Vagina (tissue), 2 donors: ENCODE measurements around the gene ANO9. TPM values are rescaled to one million over a fixed set of nuclear protein-coding genes. Genes with fewer than 3 reads are reported as not detected.

ENCODE experiments used
- DNase-seq, 2 donors: peaks; one replicate each; pipeline ENCODE4 v3.0.0-alpha.2; 2017; ENCODE audit errors: extremely low spot score in 2 of 2
- H3K27ac ChIP-seq: fragments of 200-600 bp; sonication (generic); one replicate; pipeline ENCODE4 v1.5.1; 2019
- H3K27me3 ChIP-seq: fragments of 200-600 bp; sonication (generic); one replicate; pipeline ENCODE4 v1.5.1; 2019
- H3K36me3 ChIP-seq, 2 donors: fragments of 200-600 bp; sonication (generic); one replicate each; pipeline ENCODE4 v1.5.1; 2017 to 2019
- H3K4me1 ChIP-seq: fragments of 200-600 bp; sonication (generic); one replicate; pipeline ENCODE4 v1.5.1; 2019
- H3K4me3 ChIP-seq, 2 donors: fragments of 200-600 bp; sonication (generic); 1 replicate in 1 of 2; 2 replicates in 1 of 2; pipeline ENCODE4 v1.5.1; 2016 to 2019
- H3K9me3 ChIP-seq: fragments of 200-600 bp; sonication (generic); one replicate; pipeline ENCODE4 v1.5.1; 2019
- POLR2A ChIP-seq, 2 donors: fragments of 450-650 bp; IDR thresholded peaks; one replicate each; pipeline ENCODE4 v1.6.1; 2017; ENCODE audit warnings: antibody characterized with exemption in 2 of 2, mild to moderate bottlenecking in 2 of 2, moderate library complexity in 2 of 2
- POLR2AphosphoS5 ChIP-seq, 2 donors: sonication (generic); formaldehyde crosslinking; IDR thresholded peaks; one replicate each; pipeline ENCODE4 v1.9.0; 2017; ENCODE audit warnings: antibody characterized with exemption in 2 of 2, mild to moderate bottlenecking in 2 of 2, low read depth in 1 of 2; ENCODE audit not compliant: insufficient read depth in 1 of 2
- intact Hi-C: fragments of 100-400 bp; cut with DNase I; formaldehyde crosslinking; loops from one replicate; pipeline ENCODE4 v1.15.1; 2023
- total RNA-seq: library from RNA; depleted of rRNA; stranded (reverse); fragments of >200 nt; gene quantifications from one replicate; pipeline ENCODE4 v1.2.3, GENCODE V29; 2016
- TF ChIP-seq, protein P1 (sequence below), 3 experiments: fragments of 450-650 bp in 2 of 3; fragments of 200-600 bp in 1 of 3; sonication (generic) in 1 of 3; IDR thresholded peaks; one replicate each; pipeline ENCODE4 v1.5.1; 2017 to 2019; ENCODE audit warnings: antibody characterized with exemption in 3 of 3, mild to moderate bottlenecking in 2 of 3, moderate library complexity in 2 of 3

ANO9 gene
- total RNA-seq, 1 donor from 2014 or later = 12.0 TPM

- no peaks in the 10 kb centered on the region for H3K27me3 ChIP-seq
- no peak overlapping the region for H3K27ac ChIP-seq
- H3K9me3 ChIP-seq = no peaks in the 10 kb centered on the region
- no peaks in the 10 kb centered on the region for H3K4me1 ChIP-seq
- no peak for DNase-seq
- no peaks in the 10 kb centered on the region for H3K36me3 ChIP-seq
- no peak overlapping the region for H3K4me3 ChIP-seq
- no peak for TF ChIP-seq POLR2A (IDR thresholded peaks at IDR 0.05)
- TF ChIP-seq POLR2AphosphoS5 (IDR thresholded peaks at IDR 0.05; ENCODE audit: insufficient read depth in 1 of 2, low read depth in 1 of 2) = no peak
- TF ChIP-seq, protein P1, sequence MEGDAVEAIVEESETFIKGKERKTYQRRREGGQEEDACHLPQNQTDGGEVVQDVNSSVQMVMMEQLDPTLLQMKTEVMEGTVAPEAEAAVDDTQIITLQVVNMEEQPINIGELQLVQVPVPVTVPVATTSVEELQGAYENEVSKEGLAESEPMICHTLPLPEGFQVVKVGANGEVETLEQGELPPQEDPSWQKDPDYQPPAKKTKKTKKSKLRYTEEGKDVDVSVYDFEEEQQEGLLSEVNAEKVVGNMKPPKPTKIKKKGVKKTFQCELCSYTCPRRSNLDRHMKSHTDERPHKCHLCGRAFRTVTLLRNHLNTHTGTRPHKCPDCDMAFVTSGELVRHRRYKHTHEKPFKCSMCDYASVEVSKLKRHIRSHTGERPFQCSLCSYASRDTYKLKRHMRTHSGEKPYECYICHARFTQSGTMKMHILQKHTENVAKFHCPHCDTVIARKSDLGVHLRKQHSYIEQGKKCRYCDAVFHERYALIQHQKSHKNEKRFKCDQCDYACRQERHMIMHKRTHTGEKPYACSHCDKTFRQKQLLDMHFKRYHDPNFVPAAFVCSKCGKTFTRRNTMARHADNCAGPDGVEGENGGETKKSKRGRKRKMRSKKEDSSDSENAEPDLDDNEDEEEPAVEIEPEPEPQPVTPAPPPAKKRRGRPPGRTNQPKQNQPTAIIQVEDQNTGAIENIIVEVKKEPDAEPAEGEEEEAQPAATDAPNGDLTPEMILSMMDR (IDR thresholded peaks at IDR 0.05) = no peak
- intact Hi-C loops = no loop called here
Measured at GRCh38 chr11:377174-377865, 64.5 kb downstream of the ANO9 start.

GRCh38 chr11:376531-377173, 65.2 kb downstream of the ANO9 start:
- DNase-seq = no peak
- Histone ChIP-seq H3K4me3 (no peak overlapping the region), H3K4me1 (no peaks in the 10 kb centered on the region), H3K9me3 (no peaks in the 10 kb centered on the region), H3K27me3 (no peaks in the 10 kb centered on the region), H3K36me3 (no peaks in the 10 kb centered on the region), H3K27ac (no peak overlapping the region)
- intact Hi-C loops = no loop called here
- TF ChIP-seq POLR2A (IDR thresholded peaks at IDR 0.05) = no peak
- no peak for TF ChIP-seq POLR2AphosphoS5 (IDR thresholded peaks at IDR 0.05; ENCODE audit: insufficient read depth in 1 of 2, low read depth in 1 of 2)
- TF ChIP-seq, protein P1 (IDR thresholded peaks at IDR 0.05) = no peak

- Histone ChIP-seq H3K9me3 (no peaks in the 10 kb centered on the region), H3K27me3 (no peaks in the 10 kb centered on the region), H3K4me1 (no peaks in the 10 kb centered on the region), H3K4me3 (no peak overlapping the region), H3K27ac (no peak overlapping the region), H3K36me3 (no peaks in the 10 kb centered on the region)
- no peak for TF ChIP-seq POLR2A (IDR thresholded peaks at IDR 0.05)
- TF ChIP-seq, protein P1 (IDR thresholded peaks at IDR 0.05) = no peak
- TF ChIP-seq POLR2AphosphoS5 (IDR thresholded peaks at IDR 0.05; ENCODE audit: insufficient read depth in 1 of 2, low read depth in 1 of 2) = no peak
- intact Hi-C loops = no loop called here
- DNase-seq = no peak
Measured at GRCh38 chr11:375065-376025, 66.5 kb downstream of the ANO9 start.

- intact Hi-C loops = no loop called here
- DNase-seq = no peak
Measured at GRCh38 chr11:373716-374551, 67.9 kb downstream of the ANO9 start.

More at GRCh38 chr11:373716-374551, 67.9 kb downstream of the ANO9 start:
- H3K4me3 ChIP-seq = no peak overlapping the region
- no peaks in the 10 kb centered on the region for H3K27me3 ChIP-seq
- no peak for TF ChIP-seq POLR2A (IDR thresholded peaks at IDR 0.05)
- no peak for TF ChIP-seq POLR2AphosphoS5 (IDR thresholded peaks at IDR 0.05; ENCODE audit: insufficient read depth in 1 of 2, low read depth in 1 of 2)
- TF ChIP-seq, protein P1 (IDR thresholded peaks at IDR 0.05) = no peak
- H3K27ac ChIP-seq = no peak overlapping the region
- H3K36me3 ChIP-seq = no peaks in the 10 kb centered on the region
- H3K9me3 ChIP-seq = no peaks in the 10 kb centered on the region
- peaks cover under 1% of the 10 kb centered on the region for H3K4me1 ChIP-seq
